Mesenchymal stem cell (in vitro differentiated cells and primary cell): ENCODE data around the gene TRIP6.

Experiments
- DNase-seq: peaks from one replicate; pipeline ENCODE4 v3.0.0-alpha.2; 2013
- H2AFZ ChIP-seq: one replicate; pipeline ENCODE4 v1.6.1; 2013; ENCODE audit warnings: low read depth, mild to moderate bottlenecking, control low read depth, inconsistent platforms, low read length, moderate library complexity
- H2AK5ac ChIP-seq: 2 replicates; pipeline ENCODE4 v1.6.1; 2013; ENCODE audit warnings: low read length, moderate library complexity, mild to moderate bottlenecking, inconsistent platforms; ENCODE audit not compliant: severe bottlenecking
- H2BK120ac ChIP-seq: one replicate; pipeline ENCODE4 v1.6.1; 2013; ENCODE audit warnings: low read depth, mild to moderate bottlenecking, inconsistent platforms, low read length, moderate library complexity
- H2BK12ac ChIP-seq, 2 experiments: one replicate each; pipeline ENCODE4 v1.6.1; 2013; ENCODE audit warnings: inconsistent platforms in 2 of 2, low read length in 2 of 2, mild to moderate bottlenecking in 2 of 2, moderate library complexity in 2 of 2, control low read depth in 1 of 2
- H2BK15ac ChIP-seq: one replicate; pipeline ENCODE4 v1.6.1; 2013; ENCODE audit warnings: mild to moderate bottlenecking, low read depth, inconsistent platforms; ENCODE audit not compliant: poor library complexity, severe bottlenecking
- H2BK5ac ChIP-seq: 2 replicates; pipeline ENCODE4 v1.6.1; 2013; ENCODE audit warnings: low read depth, mild to moderate bottlenecking, low read length, control low read depth, inconsistent platforms; ENCODE audit not compliant: poor library complexity, severe bottlenecking
- H3K14ac ChIP-seq, 2 experiments: one replicate each; pipeline ENCODE4 v1.6.1; 2013; ENCODE audit warnings: inconsistent platforms in 2 of 2, low read length in 2 of 2, control low read depth in 1 of 2, mild to moderate bottlenecking in 1 of 2, moderate library complexity in 1 of 2
- H3K18ac ChIP-seq, 2 experiments: one replicate each; pipeline ENCODE4 v1.6.1; 2013; ENCODE audit warnings: inconsistent platforms in 2 of 2, low read length in 2 of 2, control low read depth in 1 of 2, low read depth in 1 of 2, mild to moderate bottlenecking in 1 of 2
- H3K23ac ChIP-seq, 2 experiments: one replicate each; pipeline ENCODE4 v1.6.1; 2013; ENCODE audit warnings: inconsistent platforms in 2 of 2, low read length in 2 of 2, mild to moderate bottlenecking in 2 of 2, moderate library complexity in 2 of 2, control low read depth in 1 of 2
- H3K27ac ChIP-seq: 2 replicates; pipeline ENCODE4 v1.5.1; 2013; ENCODE audit warnings: mild to moderate bottlenecking, moderate library complexity, low read length, control low read depth, inconsistent platforms; ENCODE audit not compliant: poor library complexity, severe bottlenecking
- H3K27me3 ChIP-seq, 2 experiments: 2 replicates each; pipeline versions ENCODE4 v1.6.1 to v1.7.0; 2013; ENCODE audit warnings: low read length in 2 of 2, mild to moderate bottlenecking in 2 of 2, moderate library complexity in 2 of 2, control low read depth in 1 of 2, inconsistent platforms in 1 of 2; ENCODE audit not compliant: control insufficient read depth in 1 of 2, insufficient read depth in 1 of 2
- H3K36me3 ChIP-seq, 2 experiments: 2 replicates each; pipeline versions ENCODE4 v1.6.1 to v1.7.0; 2013; ENCODE audit warnings: low read length in 2 of 2, control low read depth in 1 of 2, inconsistent platforms in 1 of 2, low read depth in 1 of 2, mild to moderate bottlenecking in 1 of 2; ENCODE audit not compliant: insufficient read depth in 2 of 2, control insufficient read depth in 1 of 2
- H3K4ac ChIP-seq, 2 experiments: one replicate each; pipeline ENCODE4 v1.6.1; 2013; ENCODE audit warnings: inconsistent platforms in 2 of 2, low read length in 2 of 2, mild to moderate bottlenecking in 2 of 2, moderate library complexity in 2 of 2, control low read depth in 1 of 2, low read depth in 1 of 2
- H3K4me1 ChIP-seq: 2 replicates; pipeline ENCODE4 v1.6.1; 2013; ENCODE audit warnings: low read depth, low read length, control low read depth; ENCODE audit not compliant: control insufficient read depth, insufficient read depth
- H3K4me2 ChIP-seq: 2 replicates; pipeline ENCODE4 v1.6.1; 2013; ENCODE audit warnings: low read length, mild to moderate bottlenecking, inconsistent platforms; ENCODE audit not compliant: poor library complexity, severe bottlenecking
- H3K4me3 ChIP-seq, 2 experiments: 2 replicates each; pipeline versions ENCODE4 v1.5.1 to v1.7.0; 2013; ENCODE audit warnings: low read length in 2 of 2, mild to moderate bottlenecking in 2 of 2, control low read depth in 1 of 2, low read depth in 1 of 2; ENCODE audit not compliant: insufficient read depth in 1 of 2
- H3K79me1 ChIP-seq: replicated peaks from 2 replicates; pipeline ENCODE4 v1.6.1; 2013; ENCODE audit warnings: mild to moderate bottlenecking, control low read depth, low read length, inconsistent platforms; ENCODE audit not compliant: poor library complexity, severe bottlenecking
- H3K9ac ChIP-seq: 2 replicates; pipeline ENCODE4 v1.7.0; 2013; ENCODE audit warnings: mild to moderate bottlenecking, low read length, moderate library complexity
- H3K9me3 ChIP-seq: 2 replicates; pipeline ENCODE4 v1.7.0; 2013; ENCODE audit warnings: mild to moderate bottlenecking, low read length; ENCODE audit not compliant: control insufficient read depth
- H4K8ac ChIP-seq: one replicate; pipeline ENCODE4 v1.6.1; 2013; ENCODE audit warnings: inconsistent platforms, mild to moderate bottlenecking, low read length, moderate library complexity
- H4K91ac ChIP-seq: one replicate; pipeline ENCODE4 v1.6.1; 2013; ENCODE audit warnings: mild to moderate bottlenecking, low read length, inconsistent platforms
- WGBS: methylation state at CpG from one replicate; pipeline ENCODE4 v1.1.7; 2013; ENCODE audit warnings: mixed read lengths; 5-methylcytosine and 5-hydroxymethylcytosine counted together

TRIP6 gene

GRCh38 chr7:100825215-100825671 is 41.9 kb upstream of the TRIP6 start:
- H2AFZ ChIP-seq, result no peak overlapping the region
- H3K79me1 ChIP-seq, result peaks cover 30% of the 10 kb centered on the region
- H3K27ac ChIP-seq, result no peak overlapping the region
- no peak overlapping the region for H4K8ac ChIP-seq
- no peak overlapping the region for H3K14ac ChIP-seq
- no peak overlapping the region for H2BK5ac ChIP-seq
- peaks cover 15 to 44% of the 10 kb centered on the region in 2 experiments for H3K36me3 ChIP-seq
- H3K4ac ChIP-seq, result peak overlapping the region in 1 of 2 experiments; percentile 57
- 19% methylated on average over 15 of the region's 16 CpGs for whole genome bisulfite sequencing
- H3K4me3 ChIP-seq, result peak overlapping the region; percentile 35 to 84
- no peak overlapping the region for H4K91ac ChIP-seq
- peak overlapping the region; percentile 92 for H3K4me2 ChIP-seq
- H2BK120ac ChIP-seq, result no peak overlapping the region
- H3K9me3 ChIP-seq, result no peaks in the 10 kb centered on the region
- peaks cover 0 to 5% of the 10 kb centered on the region in 2 experiments for H3K27me3 ChIP-seq
- peaks cover 22% of the 10 kb centered on the region for H3K4me1 ChIP-seq
- peak overlapping the region in 1 of 2 experiments; percentile 83 for H3K23ac ChIP-seq
- peak overlapping the region; percentile 81 for H3K9ac ChIP-seq
- no peak overlapping the region for H2AK5ac ChIP-seq
- no peak overlapping the region for H2BK12ac ChIP-seq
- no peak overlapping the region for H2BK15ac ChIP-seq
- DNase-seq, result no peak
- H3K18ac ChIP-seq, result peak overlapping the region in 1 of 2 experiments; percentile 13

- peak overlapping the region; percentile 25 for H4K91ac ChIP-seq
- H3K14ac ChIP-seq, result peak overlapping the region in 1 of 2 experiments; percentile 92
- peak overlapping the region; percentile 6 for H2BK15ac ChIP-seq
- peaks cover 0 to 5% of the 10 kb centered on the region in 2 experiments for H3K27me3 ChIP-seq
- peak overlapping the region; percentile 92 for H3K4me2 ChIP-seq
- H3K4me3 ChIP-seq, result peak overlapping the region; percentile 84 to 86
- no peak overlapping the region for H2AFZ ChIP-seq
- peak overlapping the region; percentile 21 for H4K8ac ChIP-seq
- DNase-seq, result peak; percentile 72
- WGBS, result 7% methylated on average over 14 of the region's 17 CpGs
- peaks cover 8 to 40% of the 10 kb centered on the region in 2 experiments for H3K36me3 ChIP-seq
- H2BK5ac ChIP-seq, result no peak overlapping the region
- peak overlapping the region in 1 of 2 experiments; percentile 77 for H3K23ac ChIP-seq
- H3K4ac ChIP-seq, result peak overlapping the region; percentile 58 to 82
- H2BK12ac ChIP-seq, result peak overlapping the region in 1 of 2 experiments; percentile 64
- H2BK120ac ChIP-seq, result no peak overlapping the region
- peaks cover 22% of the 10 kb centered on the region for H3K4me1 ChIP-seq
- H3K9ac ChIP-seq, result peak overlapping the region; percentile 81
- H3K9me3 ChIP-seq, result no peaks in the 10 kb centered on the region
- peak overlapping the region; percentile 14 to 59 for H3K18ac ChIP-seq
- H3K27ac ChIP-seq, result peak overlapping the region; percentile 10
- peak overlapping the region; percentile 52 for H2AK5ac ChIP-seq
- peaks cover 28% of the 10 kb centered on the region for H3K79me1 ChIP-seq
These were observed 41.3 kb upstream of the TRIP6 start for GRCh38 chr7:100825751-100826513.

- H3K4ac ChIP-seq, result peak overlapping the region; percentile 59 to 82
- peak overlapping the region; percentile 81 for H3K9ac ChIP-seq
- H2BK12ac ChIP-seq, result no peak overlapping the region
- 0% methylated on average over 28 of the region's 71 CpGs for WGBS
- H4K91ac ChIP-seq, result peak overlapping the region; percentile 61
- peak overlapping the region; percentile 78 for H2BK120ac ChIP-seq
- no peaks in the 10 kb centered on the region for H3K9me3 ChIP-seq
- peak overlapping the region; percentile 92 for H3K4me2 ChIP-seq
- H2BK15ac ChIP-seq, result peak overlapping the region; percentile 89
- peaks cover 0 to 5% of the 10 kb centered on the region in 2 experiments for H3K27me3 ChIP-seq
- peaks cover 22% of the 10 kb centered on the region for H3K4me1 ChIP-seq
- peak overlapping the region; percentile 59 to 67 for H3K18ac ChIP-seq
- H3K4me3 ChIP-seq, result peak overlapping the region; percentile 84 to 86
- peak overlapping the region; percentile 47 to 92 for H3K14ac ChIP-seq
- peak overlapping the region; percentile 10 for H3K27ac ChIP-seq
- H2BK5ac ChIP-seq, result no peak overlapping the region
- H4K8ac ChIP-seq, result peak overlapping the region; percentile 67
- peak overlapping the region; percentile 57 for H2AFZ ChIP-seq
- H3K23ac ChIP-seq, result peak overlapping the region in 1 of 2 experiments; percentile 63
- H2AK5ac ChIP-seq, result no peak overlapping the region
- H3K79me1 ChIP-seq, result peaks cover 27% of the 10 kb centered on the region
- peaks cover 7 to 34% of the 10 kb centered on the region in 2 experiments for H3K36me3 ChIP-seq
- DNase-seq, result peak; percentile 37
These were observed 40.5 kb upstream of the TRIP6 start for GRCh38 chr7:100826514-100827329.
